Posterior vena cava (tissue), 2 donors: ENCODE results near the gene WDR86. TPM values are rescaled to one million over a fixed set of nuclear protein-coding genes. Genes with fewer than 3 reads are reported as not detected.
A peak's percentile ranks its signal among the peaks of the same experiment; 100 is the strongest.

ENCODE experiments used
- DNase-seq: peaks from one replicate; pipeline ENCODE4 v3.0.0-alpha.2; 2020; ENCODE audit warnings: low spot score
- intact Hi-C, 2 donors: fragments of 100-400 bp; cut with DNase I; formaldehyde crosslinking; loops; one replicate each; pipeline versions ENCODE4 v1.14.1 to v1.14.2; 2022 to 2023
- total RNA-seq, 2 donors: library from RNA; stranded (reverse); fragmentation: NEBNext Ultra II Directional; extraction: Animal tissue kit (Norgen Biotek cat#: 25700); gene quantifications; one replicate each; pipeline ENCODE4 v1.2.1, GENCODE V29; 2021
- donor health status: DM: yes; HTN: yes; CAD: no.
- donor health status: DM: yes; HTN: yes; CAD: no.

Gene WDR86
- total RNA-seq, 2 donors from 2014 or later: 4.1 to 6.2 TPM

DNA sequence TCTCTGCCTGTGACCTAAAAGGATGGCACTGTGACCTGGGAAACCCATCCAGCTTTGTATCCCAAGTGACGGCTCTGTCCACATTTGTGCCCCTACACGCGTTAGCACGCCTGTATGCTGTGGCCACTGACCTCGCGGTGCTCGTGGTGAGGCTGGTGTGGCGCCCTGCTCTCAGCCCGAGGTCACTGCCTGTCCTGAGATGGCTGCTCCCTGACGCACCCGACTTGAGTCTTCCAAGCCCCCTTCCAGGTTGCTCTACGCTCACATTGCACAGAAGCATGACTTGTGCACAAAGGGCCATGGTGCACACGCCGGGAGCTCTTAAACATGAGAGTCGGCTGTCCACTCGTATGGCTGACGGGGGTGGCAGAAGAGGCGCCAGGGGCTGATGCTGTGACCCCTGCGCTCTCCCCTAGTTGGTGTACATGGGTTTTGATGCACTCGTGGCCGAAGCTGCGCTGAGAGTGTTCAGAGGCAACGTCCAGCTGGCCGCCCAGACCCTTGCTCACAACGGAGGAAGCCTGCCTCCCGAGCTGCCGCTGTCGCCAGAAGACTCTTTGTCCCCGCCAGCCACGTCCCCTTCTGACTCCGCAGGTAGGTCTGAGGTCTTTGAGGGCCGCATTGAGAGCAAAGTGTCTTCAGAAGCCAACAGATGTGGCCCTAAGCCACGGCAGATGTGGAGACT lies 33.5 kb downstream of the WDR86 start:
- DNase-seq: peak; percentile 64

DNA sequence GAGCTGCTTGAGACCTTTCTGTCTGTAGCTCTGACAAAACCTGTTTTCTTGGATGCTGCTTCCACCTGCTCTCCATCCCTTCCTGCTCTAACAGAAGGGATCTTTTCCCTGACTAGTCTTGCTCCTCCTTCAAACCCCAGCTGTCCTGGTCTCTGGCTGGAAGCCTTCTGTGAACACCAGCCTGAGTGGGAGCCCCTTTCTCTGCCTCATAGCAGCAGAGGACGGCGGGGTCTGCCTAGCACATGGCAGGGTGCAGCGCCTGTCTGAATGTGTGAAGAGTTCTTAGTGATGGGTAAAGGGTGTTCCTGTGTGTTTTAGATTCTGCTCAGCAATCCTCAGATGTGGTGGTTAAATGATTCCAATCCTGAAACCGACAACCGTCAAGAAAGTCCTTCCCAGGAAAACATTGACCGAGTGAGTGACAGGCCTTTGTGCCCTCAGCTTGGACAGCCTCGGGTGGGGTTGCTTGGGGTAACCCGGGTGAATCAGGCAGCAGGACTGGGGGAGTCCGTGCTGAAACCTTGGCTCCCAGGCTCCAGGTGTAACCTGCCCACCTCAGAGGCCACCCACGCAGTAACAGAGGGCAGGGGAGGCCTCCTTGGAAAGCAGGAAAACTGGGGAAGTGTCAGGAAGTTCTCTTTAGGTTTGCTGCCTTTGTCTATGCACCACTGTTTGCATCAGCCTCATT lies 34.2 kb downstream of the WDR86 start:
- intact Hi-C loops: loop anchor here in 1 of 2 donors (10.0 kb wide), 1 partner anchor 389 kb away; no protein-coding TSS in a partner anchor
- peak; percentile 73 for DNase-seq

More for the DNA sequence above, 33.5 kb downstream of the WDR86 start:
- intact Hi-C loops: loop anchor here in 1 of 2 donors (10.0 kb wide), 1 partner anchor 388 kb away; no protein-coding TSS in a partner anchor

GRCh38 chr7:151374726-151375125 lies 35.1 kb downstream of the WDR86 start:
- intact Hi-C loops: loop anchor here in 1 of 2 donors (10.0 kb wide), 1 partner anchor 390 kb away; no protein-coding TSS in a partner anchor
- DNase-seq: peak; percentile 54

- peak; percentile 46 for DNase-seq
- intact Hi-C loops: loop anchor here in 1 of 2 donors (10.0 kb wide), 1 partner anchor 391 kb away; no protein-coding TSS in a partner anchor
Measured at GRCh38 chr7:151374139-151374538, 35.7 kb downstream of the WDR86 start.

GRCh38 chr7:151373599-151373998 lies 36.2 kb downstream of the WDR86 start:
- DNase-seq: peak; percentile 31

DNA sequence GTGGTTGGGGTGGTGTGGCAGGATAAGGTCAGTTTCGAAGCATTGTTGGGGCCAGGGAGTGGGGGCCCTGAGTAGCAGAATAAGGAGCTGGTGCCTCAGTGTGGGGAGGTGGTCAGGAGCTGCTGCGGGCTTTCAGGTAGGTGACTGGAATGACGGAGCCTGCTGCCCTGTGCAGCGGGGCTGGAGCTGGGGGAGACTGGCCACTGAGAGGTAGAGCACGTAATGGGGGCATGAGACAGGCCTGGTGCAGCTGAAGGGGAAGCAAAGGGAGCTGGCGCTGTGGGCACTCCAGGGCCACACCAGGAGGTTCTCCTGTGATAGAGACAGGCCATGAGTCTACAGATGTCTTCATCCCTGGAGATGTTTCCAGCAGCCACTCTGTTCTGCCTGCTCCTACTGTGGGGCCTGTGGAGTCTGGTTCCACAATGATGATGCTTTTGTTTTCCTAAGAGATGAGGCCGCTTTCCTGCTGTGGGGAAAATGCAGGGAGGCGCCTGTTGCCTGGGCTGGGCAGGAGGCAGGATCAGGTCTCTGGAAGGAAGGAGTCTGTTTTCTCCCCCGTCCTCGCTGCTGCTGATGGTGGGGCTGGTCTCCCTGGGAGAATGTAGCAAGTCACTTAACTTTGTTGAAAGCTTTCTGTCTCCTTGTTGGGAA lies 37.1 kb downstream of the WDR86 start:
- intact Hi-C loops: loop anchor here in 1 of 2 donors (10.0 kb wide), 1 partner anchor 392 kb away; no protein-coding TSS in a partner anchor
- peak; percentile 42 for DNase-seq

More at GRCh38 chr7:151373599-151373998, 36.2 kb downstream of the WDR86 start:
- intact Hi-C loops: loop anchor here in 1 of 2 donors (10.0 kb wide), 1 partner anchor 391 kb away; no protein-coding TSS in a partner anchor

GRCh38 chr7:151371266-151371665 lies 38.6 kb downstream of the WDR86 start:
- peak; percentile 67 for DNase-seq
- intact Hi-C loops: loop anchor here in 1 of 2 donors (10.0 kb wide), 1 partner anchor 394 kb away; no protein-coding TSS in a partner anchor

- peak; percentile 94 for DNase-seq
- intact Hi-C loops: loop anchor here (5.0 kb wide), 2 partner anchors 79 to 389 kb away; no protein-coding TSS in a partner anchor
Measured at GRCh38 chr7:151368136-151368571, 41.7 kb downstream of the WDR86 start.

DNA sequence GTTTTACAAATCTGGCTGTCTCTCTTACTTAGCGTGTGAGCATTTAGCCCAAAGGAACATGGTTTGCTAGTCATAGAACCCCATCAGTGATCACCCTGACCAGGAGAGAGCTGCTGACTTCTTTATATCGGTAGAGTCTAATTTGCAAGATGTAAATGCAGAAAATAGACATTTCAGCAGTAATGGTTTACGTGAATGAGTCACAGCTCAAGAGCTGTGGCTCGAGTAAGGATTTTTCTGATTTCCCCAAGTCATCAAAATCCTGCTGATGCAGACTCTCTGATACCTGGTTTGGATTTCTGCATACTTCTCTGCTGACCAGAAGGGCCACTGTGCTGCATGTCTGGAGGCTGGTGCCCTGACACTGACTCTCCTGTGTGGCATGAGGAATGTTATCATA lies 42.6 kb downstream of the WDR86 start:
- DNase-seq: peak; percentile 18
- intact Hi-C loops: loop anchor here (5.0 kb wide), 2 partner anchors 80 to 390 kb away; no protein-coding TSS in a partner anchor

DNA sequence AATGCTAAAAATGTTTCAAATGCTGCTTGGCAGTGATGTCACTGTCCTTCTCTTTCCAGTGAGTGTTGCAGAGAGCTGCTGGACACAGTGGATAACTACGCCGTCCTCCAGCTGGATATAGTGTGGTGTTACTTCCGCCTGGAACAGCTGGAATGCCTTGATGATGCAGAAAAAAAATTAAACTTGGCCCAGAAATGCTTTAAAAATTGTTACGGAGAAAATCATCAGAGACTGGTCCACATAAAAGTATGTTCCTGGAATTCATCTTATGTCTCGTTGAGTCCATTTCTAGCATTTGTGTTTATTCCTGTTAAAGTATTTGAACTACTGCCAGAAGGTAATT lies 43.0 kb downstream of the WDR86 start:
- intact Hi-C loops: loop anchor here (5.0 kb wide), 2 partner anchors 80 to 390 kb away; no protein-coding TSS in a partner anchor
- DNase-seq: peak; percentile 26

GRCh38 chr7:151366166-151366879 lies 43.5 kb downstream of the WDR86 start:
- intact Hi-C loops: loop anchor here (5.0 kb wide), 2 partner anchors 81 to 391 kb away; no protein-coding TSS in a partner anchor
- DNase-seq: peak; percentile 19

- intact Hi-C loops: no loop called here
- no peak for DNase-seq
Measured at GRCh38 chr7:151363182-151363581, 46.7 kb downstream of the WDR86 start.

DNA sequence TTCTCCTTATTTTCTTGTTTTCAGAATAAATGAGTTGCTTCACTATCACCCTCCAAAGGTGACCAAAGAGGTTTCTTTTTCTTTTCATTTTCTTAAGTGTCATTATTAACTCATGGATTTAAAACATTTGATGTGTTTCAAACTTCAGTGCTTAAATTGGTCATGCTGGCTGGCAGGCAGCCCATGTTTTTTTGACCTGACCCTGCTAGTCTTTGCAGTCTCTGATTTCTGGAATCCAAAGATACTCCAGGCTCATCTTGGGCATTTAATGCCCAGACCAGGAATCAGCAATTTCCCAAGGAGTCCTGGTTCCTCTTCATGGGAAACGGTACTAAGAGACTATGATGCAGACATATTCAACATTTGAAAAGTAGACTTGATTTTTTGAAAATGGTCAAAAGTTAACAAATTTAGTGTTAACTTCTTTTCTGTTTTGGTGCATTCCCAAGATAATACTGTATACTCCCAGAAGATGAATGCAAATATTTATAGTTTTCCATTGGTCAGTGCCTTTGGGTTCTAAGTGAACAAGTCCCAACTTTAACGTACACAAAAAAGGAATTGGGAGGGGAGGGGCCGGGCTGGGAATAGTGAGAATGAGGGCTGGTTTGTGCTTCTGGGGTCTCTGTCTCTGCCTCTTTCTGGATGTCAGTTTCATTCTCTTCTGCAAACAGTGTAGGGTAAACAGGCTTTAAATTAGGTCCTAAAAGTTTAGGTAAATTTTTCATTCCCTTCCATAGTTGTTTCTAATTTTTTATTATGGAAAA lies 48.5 kb downstream of the WDR86 start:
- peak; percentile 42 for DNase-seq
- intact Hi-C loops: no loop called here

- DNase-seq: no peak
- intact Hi-C loops: loop anchor here (5.0 kb wide), 1 partner anchor 35 kb away; no protein-coding TSS in a partner anchor
Measured at GRCh38 chr7:151352512-151352911, 57.3 kb downstream of the WDR86 start.

DNA sequence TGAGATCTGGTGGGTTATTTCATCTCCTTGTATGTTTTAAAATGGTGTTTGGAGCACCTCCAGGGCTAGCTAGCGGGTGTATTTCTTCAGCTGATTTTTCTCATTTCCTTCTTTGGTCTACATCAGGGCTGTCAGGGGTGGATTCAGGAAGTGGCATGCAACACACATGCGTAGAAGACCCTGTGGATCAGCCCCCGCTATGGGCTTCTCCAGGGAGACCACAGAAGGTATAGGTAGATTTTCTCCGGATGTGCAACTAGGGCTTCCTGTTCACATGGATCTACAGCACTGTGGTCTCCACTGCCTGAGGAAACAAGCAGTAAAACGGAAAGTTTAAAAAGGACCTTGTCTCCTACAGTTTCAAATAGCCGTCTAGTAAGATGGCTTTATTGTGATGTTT lies 57.9 kb downstream of the WDR86 start:
- intact Hi-C loops: loop anchor here (5.0 kb wide), 1 partner anchor 35 kb away; no protein-coding TSS in a partner anchor
- peak; percentile 22 for DNase-seq

DNA sequence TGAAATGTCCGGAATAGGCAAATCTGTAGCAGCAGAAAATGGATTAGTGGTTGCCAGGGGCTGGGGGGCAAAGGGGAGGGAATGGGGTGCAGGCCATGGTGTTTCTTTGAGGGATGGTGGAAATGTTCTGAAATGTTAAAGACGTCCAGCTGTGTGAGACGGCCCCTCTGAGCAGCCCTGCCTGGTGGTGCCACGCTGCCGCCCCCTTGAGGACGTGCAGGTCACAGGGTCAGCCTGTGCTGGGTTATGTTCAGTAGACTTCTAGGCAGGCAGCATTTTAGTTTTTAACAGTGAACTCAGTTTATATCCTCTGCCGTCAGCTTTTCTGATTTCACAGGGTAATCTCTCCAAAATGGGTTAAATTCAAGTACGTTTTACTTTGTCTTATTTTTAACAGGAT lies 58.8 kb downstream of the WDR86 start:
- DNase-seq: peak; percentile 74
- intact Hi-C loops: loop anchor here (5.0 kb wide), 1 partner anchor 34 kb away; no protein-coding TSS in a partner anchor

- intact Hi-C loops: no loop called here
- DNase-seq: no peak
Measured at GRCh38 chr7:151349507-151349853, 60.4 kb downstream of the WDR86 start.

DNA sequence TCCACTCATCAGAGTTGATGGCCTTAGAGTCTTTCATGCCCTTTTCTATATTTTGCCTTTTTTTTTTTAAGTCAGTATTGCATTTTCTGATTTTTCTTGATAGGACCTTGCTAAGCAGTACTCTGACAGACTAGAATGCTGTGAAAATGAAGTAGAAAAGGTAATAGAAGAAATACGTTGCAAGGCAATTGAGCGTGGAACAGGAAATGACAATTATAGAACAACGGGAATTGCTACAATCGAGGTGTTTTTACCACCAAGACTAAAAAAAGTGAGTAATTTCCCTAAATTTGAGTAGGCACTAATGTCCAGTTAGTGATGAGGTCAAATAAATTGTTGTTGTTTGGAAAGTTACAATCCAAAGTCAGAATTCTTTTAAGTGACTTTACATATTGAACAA lies 60.9 kb downstream of the WDR86 start:
- intact Hi-C loops: no loop called here

More for the DNA sequence above, 60.9 kb downstream of the WDR86 start:
- no peak for DNase-seq
